Stomach (tissue), 19 donors: ENCODE data around the gene DCLRE1B. TPM values are rescaled to one million over a fixed set of nuclear protein-coding genes. Genes with fewer than 3 reads are reported as not detected.
A peak's percentile ranks its signal among the peaks of the same experiment; 100 is the strongest.

Source experiments
- DNase-seq, 2 donors: peaks; one replicate each; pipeline versions ENCODE4 v3.0.0 to v3.0.0-alpha.2; 2013 to 2019
- H3K27ac ChIP-seq, 5 donors: fragments of 200-600 bp in 4 of 5; sonication (generic) in 4 of 5; one replicate each; pipeline ENCODE4 v1.5.1; 2013 to 2019; ENCODE audit warnings: mild to moderate bottlenecking in 1 of 5, moderate library complexity in 1 of 5
- H3K27me3 ChIP-seq, 3 donors: fragments of 200-600 bp; sonication (generic); one replicate each; pipeline ENCODE4 v1.5.1; 2017 to 2019; ENCODE audit warnings: mixed run types in 1 of 3
- H3K36me3 ChIP-seq, 4 donors: fragments of 200-600 bp; sonication (generic); 1 replicate in 3 of 4; 2 replicates in 1 of 4; pipeline ENCODE4 v1.5.1; 2016 to 2019
- H3K4me1 ChIP-seq, 4 donors: fragments of 200-600 bp; sonication (generic); one replicate each; pipeline ENCODE4 v1.5.1; 2016 to 2019
- H3K4me3 ChIP-seq, 4 donors: fragments of 200-600 bp; sonication (generic) in 3 of 4; one replicate each; pipeline ENCODE4 v1.5.1; 2016 to 2019; ENCODE audit warnings: mild to moderate bottlenecking in 1 of 4
- H3K9me3 ChIP-seq, 4 donors: fragments of 200-600 bp; sonication (generic); one replicate each; pipeline ENCODE4 v1.5.1; 2016 to 2019
- CTCF ChIP-seq, 7 experiments: fragments of 450-650 bp in 4 of 7; fragments of 200-600 bp in 3 of 7; sonication (generic) in 3 of 7; IDR thresholded peaks; one replicate each; pipeline ENCODE4 v1.5.1; 2016 to 2019; ENCODE audit warnings: antibody characterized with exemption in 7 of 7, control low read depth in 2 of 7, mild to moderate bottlenecking in 1 of 7
- EP300 ChIP-seq: sonication (generic); formaldehyde crosslinking; IDR thresholded peaks from one replicate; pipeline ENCODE4 v1.6.1; 2017; ENCODE audit warnings: antibody characterized with exemption
- POLR2A ChIP-seq, 4 donors: fragments of 450-650 bp; IDR thresholded peaks; one replicate each; pipeline ENCODE4 v1.6.1; 2016; ENCODE audit warnings: antibody characterized with exemption in 4 of 4, control low read depth in 2 of 4, mild to moderate bottlenecking in 1 of 4, moderate library complexity in 1 of 4
- POLR2AphosphoS5 ChIP-seq, 3 donors: sonication (generic); formaldehyde crosslinking; IDR thresholded peaks; one replicate each; pipeline ENCODE4 v1.6.1; 2016; ENCODE audit warnings: antibody characterized with exemption in 3 of 3
- WGBS, 5 donors: extraction: QIAGEN DNeasy Blood & Tissue Kit in 3 of 5; methylation state at CpG; one replicate each; pipeline versions ENCODE4 v1.1.5 to v1.1.7; 2013 to 2018; 5-methylcytosine and 5-hydroxymethylcytosine counted together
- intact Hi-C: fragments of 100-400 bp; cut with DNase I; formaldehyde crosslinking; loops from one replicate; pipeline ENCODE4 v1.15.1; 2023; ENCODE audit warnings: low total_unique reads
- long read RNA-seq, 10 donors: transcript quantifications; one replicate each; lab custom pipeline, GENCODE V29; 2026
- polyA plus RNA-seq, 3 donors: library from polyadenylated mRNA; stranded (reverse); fragments of 200-250 nt; gene quantifications; one replicate each; pipeline ENCODE4 v1.2.3, GENCODE V29; 2013
- total RNA-seq, 5 donors: library from RNA; depleted of rRNA; stranded (reverse); fragments of >200 nt; gene quantifications; one replicate each; pipeline versions ENCODE4 v1.1.0 to v1.2.3, GENCODE V29; 2014 to 2016
- donor health status: healthy with polysubstance abuse.
- donor health status: Bipolar disorder and iron deficiency.
- donor health status: healthy.

The DCLRE1B gene
- total RNA-seq: 1 to 10 TPM in 2 of 5 donors, under 1 TPM in 1, not detected in 2; 0.45 to 3.9 (median 3.0) TPM
- 1 to 10 TPM; 1.2 to 2.2 (median 1.6) TPM for polyA plus RNA-seq
- long read RNA-seq, donor 1, partial matches to known transcripts: 0 of 1 reads
- long read RNA-seq, donor 1, other reads (novel, unspliced or antisense): 0 of 1 reads
- long read RNA-seq, donor 2, partial matches to known transcripts: 0 of 1 reads
- long read RNA-seq, donor 2, other reads (novel, unspliced or antisense): 0 of 1 reads
- long read RNA-seq, donor 3, partial matches to known transcripts: 0 of 1 reads
- long read RNA-seq, donor 3, other reads (novel, unspliced or antisense): 0 of 1 reads
- long read RNA-seq, donor 4: 0 reads
- long read RNA-seq, donor 5: 0 reads
- long read RNA-seq, donor 6: 0 reads
- long read RNA-seq, donor 7, partial matches to known transcripts: 0 of 2 reads
- long read RNA-seq, donor 7, other reads (novel, unspliced or antisense): 0 of 2 reads
- long read RNA-seq, donor 8, partial matches to known transcripts: 0 of 3 reads
- long read RNA-seq, donor 8, other reads (novel, unspliced or antisense): 0 of 3 reads
- long read RNA-seq, donor 9, partial matches to known transcripts: 0 of 2 reads
- long read RNA-seq, donor 9, other reads (novel, unspliced or antisense): 0 of 2 reads
- long read RNA-seq, donor 10: 0 reads

DNA sequence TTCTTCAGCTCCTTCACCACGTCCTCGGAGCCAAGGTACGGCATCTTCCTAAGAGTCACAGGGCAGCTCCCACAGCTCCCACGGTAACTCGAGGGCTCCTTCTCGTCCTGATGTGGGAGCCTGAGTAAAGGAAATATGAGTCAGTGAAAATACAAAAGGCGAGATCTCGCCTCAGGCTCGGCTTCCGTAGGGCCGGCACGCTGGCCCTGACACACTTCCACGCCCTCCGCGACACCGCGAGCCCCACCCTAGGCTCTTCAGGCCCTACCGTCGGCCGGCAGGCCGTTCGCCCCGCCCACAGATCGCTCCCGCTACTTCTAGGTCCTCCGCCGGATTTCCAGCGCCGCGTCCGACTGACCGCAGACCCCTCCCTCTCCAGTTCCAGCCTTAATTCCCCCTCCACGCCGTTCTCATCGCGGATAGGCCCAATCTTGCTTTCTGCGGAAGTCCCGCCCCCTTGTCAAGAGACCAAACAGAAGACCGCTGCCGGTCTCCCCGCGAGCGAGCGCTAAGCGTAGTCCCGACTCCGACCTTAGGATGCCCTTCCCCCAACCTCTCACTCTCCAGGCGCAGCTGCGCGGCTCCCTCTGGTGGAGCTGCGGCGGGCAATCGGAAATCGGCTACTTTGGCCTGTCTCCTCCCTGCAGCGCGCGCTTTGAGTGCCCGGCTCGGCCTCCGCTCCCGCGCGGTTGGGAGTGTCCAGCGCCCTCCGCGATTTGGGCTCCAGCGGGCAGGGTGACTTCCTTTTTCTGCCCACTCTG, at the start of gene DCLRE1B, which contains the start of gene AP4B1:
TSS of gene DCLRE1B (plus strand) at position 653 of the 761 bp plus-strand sequence. CDS start 261 bp downstream, outside the sequence.
TSS of gene AP4B1 (minus strand) at position 126 of the 761 bp plus-strand sequence. CDS start at position 44, 82 bp downstream.
- peak within 1 kb of the TSS; percentile 73 to 90 (median 86) for H3K4me3 ChIP-seq
- DNase-seq: peak; percentile 98 to 100
- no peaks in the 10 kb centered on the region for H3K9me3 ChIP-seq
- H3K27ac ChIP-seq: peak within 1 kb of the TSS; percentile 87 to 97 (median 93)
- WGBS, 5 donors: 0 to 1% (median 0%) methylated on average over 57 to 67 of the region's 67 CpGs
- intact Hi-C loops: loop anchor here (10.0 kb wide), 1 partner anchor 70 kb away; no protein-coding TSS in a partner anchor
- peaks cover 8 to 50% (median 35%) of the 10 kb centered on the region in 4 donors for H3K4me1 ChIP-seq
- TF ChIP-seq CTCF (IDR thresholded peaks at IDR 0.05) (peak in 5 of 7 experiments; percentile 50 to 96 (median 83)), POLR2AphosphoS5 (IDR thresholded peaks at IDR 0.05) (peak; percentile 73 to 91 (median 91)), POLR2A (IDR thresholded peaks at IDR 0.05) (peak in 1 of 4 donors; percentile 55), EP300 (no peak)
- peaks cover 9 to 53% (median 46%) of the 10 kb centered on the region in 4 donors for H3K36me3 ChIP-seq
- no peaks in the 10 kb centered on the region for H3K27me3 ChIP-seq

DNA sequence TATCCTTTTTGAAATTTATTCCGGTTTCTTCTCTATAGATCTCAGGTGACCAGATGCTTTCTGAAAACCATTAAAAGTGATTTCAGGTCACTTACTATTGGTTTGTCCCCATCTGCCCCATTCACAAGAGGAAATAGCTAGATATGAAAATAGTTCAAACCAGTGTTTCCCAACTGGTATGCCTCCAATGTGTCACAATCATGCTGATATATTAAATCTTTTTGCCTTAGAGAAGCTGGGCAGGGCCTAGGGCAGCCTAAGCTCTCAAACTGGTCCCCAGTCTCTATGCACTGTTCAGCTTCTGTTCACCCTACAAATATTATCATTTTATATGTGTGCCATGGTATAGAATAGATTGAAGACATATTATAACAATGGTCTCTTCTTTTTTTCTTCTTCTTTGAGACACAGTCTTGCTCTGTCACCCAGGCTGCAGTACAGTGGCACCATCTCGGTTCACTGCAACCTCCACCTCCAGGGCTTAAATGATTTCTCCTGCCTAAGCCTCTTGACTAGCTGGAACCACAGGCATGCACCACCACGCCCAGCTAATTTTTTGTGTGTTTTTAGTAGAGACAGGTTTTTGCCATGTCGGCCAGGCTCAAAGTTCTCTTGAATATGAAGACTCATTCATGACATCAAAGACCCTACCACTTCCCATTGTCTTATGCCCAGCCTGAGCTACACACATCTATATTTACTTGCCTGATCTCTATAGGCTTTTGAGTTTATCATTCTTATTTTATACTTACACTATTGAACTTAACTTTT, 49.3 kb upstream of the DCLRE1B start:
- H3K27ac ChIP-seq: no peak overlapping the region
- intact Hi-C loops: no loop called here

GRCh38 chr1:113856401-113856790, 48.7 kb upstream of the DCLRE1B start:
- 94 to 98% (median 97%) methylated on average over 2 of the region's 2 CpGs for WGBS, 5 donors
- Histone ChIP-seq H3K4me1 (peaks cover 0 to 26% (median 0%) of the 10 kb centered on the region in 4 donors), H3K9me3 (no peaks in the 10 kb centered on the region), H3K27ac (no peak overlapping the region), H3K4me3 (no peak overlapping the region), H3K27me3 (no peaks in the 10 kb centered on the region), H3K36me3 (peaks cover 0 to 8% (median 0%) of the 10 kb centered on the region in 4 donors)
- TF ChIP-seq POLR2AphosphoS5 (IDR thresholded peaks at IDR 0.05) (no peak), POLR2A (IDR thresholded peaks at IDR 0.05) (no peak), CTCF (IDR thresholded peaks at IDR 0.05) (no peak), EP300 (no peak)
- DNase-seq: no peak
- intact Hi-C loops: no loop called here

More for the DNA sequence above, 49.3 kb upstream of the DCLRE1B start:
- 84 to 94% (median 85%) methylated on average over 4 of the region's 4 CpGs for WGBS, 5 donors
- peaks cover 0 to 20% (median 0%) of the 10 kb centered on the region in 4 donors for H3K4me1 ChIP-seq
- H3K9me3 ChIP-seq: no peaks in the 10 kb centered on the region
- no peak overlapping the region for H3K4me3 ChIP-seq
- H3K36me3 ChIP-seq: peaks cover 0 to 8% (median 0%) of the 10 kb centered on the region in 4 donors
- no peaks in the 10 kb centered on the region for H3K27me3 ChIP-seq
- TF ChIP-seq CTCF (IDR thresholded peaks at IDR 0.05) (no peak), POLR2A (IDR thresholded peaks at IDR 0.05) (no peak), POLR2AphosphoS5 (IDR thresholded peaks at IDR 0.05) (no peak), EP300 (no peak)
- no peak for DNase-seq
